Measurements from ENCODE around the gene WDR47.
"Not testable (repeated sequence)": the region's sequence is repeated elsewhere in the genome, so short reads cannot be mapped to it uniquely, and the experiment has no call there.

WDR47 gene

DNA sequence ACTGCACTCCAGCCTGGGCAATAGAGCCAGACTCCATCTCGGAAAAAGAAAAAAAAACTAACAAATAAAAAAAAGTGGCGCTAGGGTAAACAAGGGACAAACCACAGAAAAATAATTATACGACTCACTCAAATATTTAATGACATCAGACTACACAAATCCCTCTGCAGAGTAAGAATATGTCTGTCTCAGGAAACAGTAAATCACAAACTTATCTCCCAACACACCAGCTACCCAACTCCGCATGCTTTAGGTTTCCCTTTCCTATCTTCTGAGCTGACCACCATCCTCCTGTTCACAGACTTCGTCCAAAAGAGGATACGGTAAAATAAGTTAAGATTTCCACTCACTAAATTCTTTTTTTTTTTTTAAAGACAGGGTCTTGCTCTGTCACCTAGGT, 16.2 kb downstream of the WDR47 start:
- ATAC-seq (no peak), DNase-seq (no peak)
- H3K27me3 Mint-ChIP-seq, result no peaks in the 10 kb centered on the region
- H3K4me1 Mint-ChIP-seq, result no peaks in the 10 kb centered on the region
- H3K4me3 Mint-ChIP-seq, result no peak overlapping the region
- H3K27ac Mint-ChIP-seq, result no peak overlapping the region
- H3K9me3 Mint-ChIP-seq, result no peaks in the 10 kb centered on the region

DNA sequence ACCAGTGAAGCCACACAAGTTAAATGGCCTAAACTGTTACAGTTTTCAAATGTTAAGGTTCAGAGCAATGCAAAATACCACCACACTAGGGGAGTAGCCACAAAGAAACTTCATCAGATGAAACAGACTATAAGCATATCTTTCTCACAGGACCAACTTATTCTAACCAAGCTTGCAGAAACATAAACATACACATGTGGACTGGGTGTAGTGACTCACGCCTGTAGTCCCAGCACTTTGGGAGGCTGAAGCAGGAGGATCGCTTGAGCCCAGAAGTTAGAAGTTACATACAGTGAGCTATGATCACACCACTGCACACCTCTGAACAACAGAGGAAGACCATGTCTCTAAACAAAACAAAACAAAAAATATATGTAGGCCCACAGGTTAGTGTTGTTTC, 17.3 kb downstream of the WDR47 start:
- ATAC-seq (no peak), DNase-seq (no peak)
- no peaks in the 10 kb centered on the region for H3K4me1 Mint-ChIP-seq
- no peaks in the 10 kb centered on the region for H3K9me3 Mint-ChIP-seq
- no peak overlapping the region for H3K27ac Mint-ChIP-seq
- H3K4me3 Mint-ChIP-seq, result no peak overlapping the region
- no peaks in the 10 kb centered on the region for H3K27me3 Mint-ChIP-seq

DNA sequence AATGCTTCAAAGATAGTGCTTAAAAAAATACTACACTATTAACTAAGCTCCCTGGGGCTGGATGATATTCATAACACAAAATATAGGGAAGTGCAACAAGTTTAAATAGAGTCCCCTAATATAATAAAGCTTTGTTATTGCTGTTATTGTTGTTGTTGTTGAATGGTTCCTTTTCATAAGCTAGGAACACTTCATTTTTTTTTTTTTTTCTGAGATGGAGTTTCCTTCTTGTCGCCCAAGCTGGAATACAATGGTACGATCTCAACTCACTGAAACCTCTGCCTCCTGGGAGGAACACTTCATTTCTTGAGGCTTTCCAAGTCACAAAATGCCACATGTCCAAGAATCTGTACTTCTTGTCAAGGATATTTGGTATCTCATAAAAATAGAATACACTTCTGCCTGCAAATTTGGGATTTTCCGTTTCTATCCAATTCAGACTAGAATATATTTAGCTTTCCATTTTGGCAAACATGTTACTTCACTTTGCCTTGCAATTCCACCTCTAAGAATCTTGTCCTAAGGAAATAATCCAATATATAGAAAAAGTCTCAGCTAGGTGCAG, 21.1 kb downstream of the WDR47 start:
- H3K27me3 Mint-ChIP-seq, result no peaks in the 10 kb centered on the region
- no peak for DNase-seq
- H3K27ac Mint-ChIP-seq, result no peak overlapping the region

DNA sequence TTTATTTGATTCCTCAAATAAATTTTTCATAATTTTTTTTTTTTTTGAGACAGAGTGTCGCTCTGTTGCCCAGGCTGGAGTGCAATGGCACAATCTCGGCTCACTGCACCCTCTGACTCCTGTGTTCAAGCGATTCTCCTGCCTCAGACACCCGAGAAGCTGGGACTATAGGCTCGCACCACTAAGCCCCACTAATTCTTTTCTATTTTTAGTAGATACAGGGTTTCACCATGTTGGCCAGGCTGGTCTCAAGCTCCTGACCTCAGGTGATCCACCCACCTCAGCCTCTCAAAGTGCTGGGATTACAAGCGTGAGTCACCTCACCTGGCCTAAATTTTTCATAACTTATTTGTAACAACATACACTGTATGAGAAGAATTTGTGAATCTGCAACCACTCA, 24.2 kb downstream of the WDR47 start:
- not testable (repeated sequence) for H3K9me3 Mint-ChIP-seq

More for the DNA sequence above, 21.1 kb downstream of the WDR47 start:
- Mint-ChIP-seq H3K4me1 (no peaks in the 10 kb centered on the region), H3K4me3 (no peak overlapping the region), H3K9me3 (no peaks in the 10 kb centered on the region)
- ATAC-seq, result no peak

DNA sequence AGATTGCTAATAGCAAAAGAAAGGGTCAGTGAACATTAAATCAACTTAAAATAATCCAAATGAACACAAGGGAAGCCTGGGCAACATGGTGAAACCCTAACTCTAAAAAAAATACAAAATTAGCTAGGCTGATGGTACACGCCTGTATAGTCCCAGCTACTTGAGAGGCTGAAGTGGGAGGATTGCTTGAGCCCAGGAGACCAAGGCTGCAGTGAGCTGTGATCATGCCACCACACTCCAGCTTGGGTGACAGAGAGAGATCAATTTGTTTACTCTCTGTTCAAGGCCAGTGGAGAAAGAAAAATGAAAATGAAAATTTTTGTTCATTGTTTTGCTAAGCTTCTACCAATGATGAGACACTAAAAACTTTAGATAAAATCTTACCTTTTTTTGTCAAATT, 24.8 kb downstream of the WDR47 start:
- Mint-ChIP-seq H3K4me3 (no peak overlapping the region), H3K27ac (no peak overlapping the region), H3K4me1 (no peaks in the 10 kb centered on the region), H3K27me3 (no peaks in the 10 kb centered on the region), H3K9me3 (no peaks in the 10 kb centered on the region)
- DNase-seq, result no peak
- ATAC-seq, result no peak

More for the DNA sequence above, 24.2 kb downstream of the WDR47 start:
- H3K4me1 Mint-ChIP-seq, H3K4me3 Mint-ChIP-seq, H3K27me3 Mint-ChIP-seq, DNase-seq, ATAC-seq: not testable (repeated sequence)
- peak overlapping the region in 1 of 2 donors; percentile 12 for H3K27ac Mint-ChIP-seq

DNA sequence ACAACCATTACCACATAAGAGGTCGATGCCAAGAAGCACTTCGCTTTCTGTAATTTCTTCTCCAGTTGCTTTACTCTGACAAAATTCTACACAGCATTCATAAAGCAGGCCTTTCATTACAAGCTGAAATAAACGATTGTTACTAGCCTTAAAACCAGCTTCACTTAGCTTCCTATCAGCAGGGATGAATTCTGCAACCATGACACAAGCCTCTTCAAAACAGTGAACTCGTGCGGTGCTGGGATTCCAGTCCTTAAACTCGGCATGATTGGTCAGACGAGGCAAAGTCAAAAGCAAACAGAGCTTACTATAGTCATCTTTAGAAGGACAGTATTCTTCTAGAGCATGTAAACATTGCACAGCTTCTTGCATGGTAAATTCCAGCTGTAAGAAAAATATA, 30.6 kb downstream of the WDR47 start:
- no peaks in the 10 kb centered on the region for H3K4me1 Mint-ChIP-seq
- H3K27ac Mint-ChIP-seq, result no peak overlapping the region
- ATAC-seq (no peak), DNase-seq (no peak)
- no peaks in the 10 kb centered on the region for H3K27me3 Mint-ChIP-seq
- H3K4me3 Mint-ChIP-seq, result no peak overlapping the region
- no peaks in the 10 kb centered on the region for H3K9me3 Mint-ChIP-seq

DNA sequence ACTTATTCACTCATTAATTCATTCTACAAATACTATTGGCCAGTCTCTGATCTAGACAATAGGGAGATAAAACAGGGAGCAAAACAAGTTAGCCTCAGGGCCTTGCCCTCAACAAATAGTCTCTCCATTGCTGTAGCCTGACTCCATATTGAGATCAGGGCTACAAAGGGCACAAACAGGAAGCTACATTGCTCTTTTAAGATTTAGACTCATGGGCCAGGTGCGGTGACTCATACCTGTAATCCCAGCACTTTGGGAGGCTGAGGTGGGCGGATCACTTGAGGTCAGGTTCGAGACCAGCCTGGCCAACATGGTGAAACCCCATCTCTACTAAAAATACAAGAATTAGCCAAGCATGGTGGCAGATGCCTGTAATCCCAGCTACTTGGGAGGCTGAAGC, 45.3 kb downstream of the WDR47 start:
- peaks cover 13 to 18% of the 10 kb centered on the region in 2 donors for H3K9me3 Mint-ChIP-seq
- DNase-seq, result peak; percentile 16 to 50
- H3K4me3 Mint-ChIP-seq, H3K27me3 Mint-ChIP-seq: not testable (repeated sequence)
- H3K4me1 Mint-ChIP-seq, result peaks cover 12% of the 10 kb centered on the region
- peak; percentile 80 for ATAC-seq
- H3K27ac Mint-ChIP-seq, result peak overlapping the region in 1 of 2 donors; percentile 6

DNA sequence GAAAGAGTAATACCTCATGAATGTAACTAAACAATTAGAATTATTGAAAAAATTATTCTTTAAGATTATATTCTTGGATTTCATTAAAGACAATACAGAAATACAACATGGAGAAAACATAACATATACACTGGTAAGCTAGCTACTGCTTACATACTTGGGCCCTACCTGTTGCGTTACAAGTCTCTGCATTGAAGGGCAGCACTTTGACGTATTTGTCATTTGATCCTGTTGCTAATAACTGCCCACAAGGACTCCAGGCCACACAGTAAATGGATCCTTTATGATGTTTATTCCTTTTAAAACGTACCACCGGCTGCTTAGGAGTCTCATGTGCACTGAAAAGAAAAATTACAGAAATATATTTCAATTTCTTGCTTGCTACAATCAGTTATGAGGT, 58.8 kb downstream of the WDR47 start:
- no peaks in the 10 kb centered on the region for H3K9me3 Mint-ChIP-seq
- no peak overlapping the region for H3K4me3 Mint-ChIP-seq
- H3K27ac Mint-ChIP-seq, result no peak overlapping the region
- H3K4me1 Mint-ChIP-seq, result no peaks in the 10 kb centered on the region
- no peaks in the 10 kb centered on the region for H3K27me3 Mint-ChIP-seq
- DNase-seq (no peak), ATAC-seq (no peak)

DNA sequence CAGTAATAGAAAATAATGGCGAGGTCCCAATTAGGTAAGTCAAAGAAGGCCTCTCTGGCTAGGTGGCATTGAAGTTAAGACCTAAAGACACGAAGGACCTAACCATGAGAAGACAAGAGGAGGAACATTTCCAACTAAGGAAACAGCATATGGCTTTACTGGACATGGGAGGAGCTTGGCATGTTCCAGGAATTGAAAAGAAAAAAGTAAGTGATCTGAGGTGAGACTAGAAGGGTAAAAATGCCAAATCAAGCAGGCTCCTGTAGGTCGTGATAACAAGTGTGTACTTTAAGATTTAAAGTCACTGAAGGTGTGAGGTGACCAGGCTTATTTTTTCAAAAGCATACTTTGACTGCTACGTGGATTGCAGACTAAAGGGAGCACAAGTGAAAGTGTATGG, 65.2 kb downstream of the WDR47 start:
- Mint-ChIP-seq H3K27me3 (no peaks in the 10 kb centered on the region), H3K4me3 (no peak overlapping the region), H3K4me1 (no peaks in the 10 kb centered on the region), H3K27ac (no peak overlapping the region), H3K9me3 (no peaks in the 10 kb centered on the region)
- DNase-seq (no peak), ATAC-seq (no peak)

DNA sequence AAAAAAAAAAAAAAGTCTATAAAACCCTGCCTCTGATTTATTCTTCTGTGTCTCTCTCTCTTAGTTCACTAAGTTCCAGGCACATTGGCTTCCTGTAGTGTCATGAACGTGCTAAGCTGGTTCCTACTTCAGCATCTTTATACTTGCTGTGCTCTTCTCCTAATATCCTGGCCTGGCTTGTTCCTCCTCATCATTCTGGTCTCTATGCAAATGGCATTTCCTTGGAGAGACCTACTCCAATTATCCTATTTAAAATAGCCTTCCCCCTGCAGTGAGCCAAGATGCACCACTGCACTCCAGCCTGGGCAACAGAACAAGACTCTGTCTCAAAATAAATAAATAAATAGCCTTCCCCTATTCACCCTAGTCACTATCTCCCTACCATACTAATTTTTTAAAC, 69.0 kb downstream of the WDR47 start:
- Mint-ChIP-seq H3K4me1 (no peaks in the 10 kb centered on the region), H3K27ac (no peak overlapping the region)
- no peak for ATAC-seq

DNA sequence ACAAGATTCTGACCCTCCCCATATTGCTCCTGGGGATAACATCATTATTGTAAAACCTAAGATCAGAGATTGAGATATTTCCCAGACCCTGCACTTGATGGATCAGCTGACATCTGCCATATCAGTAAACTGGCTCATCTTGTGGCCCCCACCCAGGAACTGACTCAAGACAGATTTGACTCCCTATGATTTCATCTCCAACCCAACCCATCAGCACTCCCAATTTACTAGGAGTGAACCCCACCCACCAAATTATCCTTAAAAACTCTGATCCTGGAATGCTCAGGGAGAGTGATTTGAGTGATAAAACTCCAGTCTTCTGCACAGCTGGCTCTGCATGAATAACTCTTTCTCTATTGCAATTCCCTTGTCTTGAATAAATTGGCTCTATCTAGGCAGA, 72.6 kb downstream of the WDR47 start:
- H3K27me3 Mint-ChIP-seq, result no peaks in the 10 kb centered on the region
- H3K4me3 Mint-ChIP-seq, result no peak overlapping the region
- H3K4me1 Mint-ChIP-seq, result no peaks in the 10 kb centered on the region
- no peaks in the 10 kb centered on the region for H3K9me3 Mint-ChIP-seq
- DNase-seq (no peak), ATAC-seq (no peak)
- no peak overlapping the region for H3K27ac Mint-ChIP-seq

More for the DNA sequence above, 69.0 kb downstream of the WDR47 start:
- DNase-seq, result no peak
- H3K9me3 Mint-ChIP-seq, result no peaks in the 10 kb centered on the region
- no peak overlapping the region for H3K4me3 Mint-ChIP-seq
- H3K27me3 Mint-ChIP-seq, result no peaks in the 10 kb centered on the region

DNA sequence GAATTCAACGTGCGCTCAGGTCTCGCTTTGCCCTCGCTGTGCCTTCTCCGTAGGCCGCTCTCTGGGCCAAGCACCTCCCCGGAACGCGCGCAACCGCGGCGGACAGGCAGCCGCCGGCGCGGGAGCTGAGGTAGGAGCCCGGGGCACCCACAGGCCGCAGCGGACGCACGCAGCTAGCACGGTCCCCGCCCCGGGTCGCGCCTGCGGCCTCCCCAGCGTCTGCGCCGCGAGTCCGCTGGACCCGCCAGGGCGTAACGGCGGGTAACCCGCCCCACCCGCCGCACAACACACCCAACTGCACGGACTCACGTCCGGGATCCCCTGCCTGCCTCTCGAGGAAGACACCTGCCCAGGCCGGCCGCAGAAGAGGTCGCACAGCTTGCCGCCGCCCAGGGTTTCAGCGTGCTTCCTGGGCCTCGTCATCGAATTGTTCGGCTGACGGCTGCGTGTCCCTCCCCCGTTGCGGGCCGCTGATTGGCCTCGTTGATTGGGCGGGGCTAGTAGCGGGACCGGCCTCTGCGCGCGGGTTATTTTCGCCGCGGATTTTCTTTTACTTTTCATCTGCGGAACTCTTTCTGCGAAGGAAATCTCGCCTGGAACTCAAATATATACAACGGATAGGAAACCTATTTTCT, 78.7 kb downstream of the WDR47 start, which contains the start of gene CLCC1:
TSS of gene CLCC1 (minus strand) at position 433 of the 635 bp plus-strand sequence. CDS start 13,047 bp downstream, outside the sequence.
- H3K4me3 Mint-ChIP-seq, result peak within 1 kb of the TSS; percentile 86 to 94
- peaks cover 29% of the 10 kb centered on the region for H3K4me1 Mint-ChIP-seq
- peak; percentile 97 for ATAC-seq
- H3K9me3 Mint-ChIP-seq, result no peaks in the 10 kb centered on the region
- peak; percentile 89 to 93 for DNase-seq
- peaks cover 6% of the 10 kb centered on the region for H3K27me3 Mint-ChIP-seq
- H3K27ac Mint-ChIP-seq, result peak within 1 kb of the TSS; percentile 90 to 95

DNA sequence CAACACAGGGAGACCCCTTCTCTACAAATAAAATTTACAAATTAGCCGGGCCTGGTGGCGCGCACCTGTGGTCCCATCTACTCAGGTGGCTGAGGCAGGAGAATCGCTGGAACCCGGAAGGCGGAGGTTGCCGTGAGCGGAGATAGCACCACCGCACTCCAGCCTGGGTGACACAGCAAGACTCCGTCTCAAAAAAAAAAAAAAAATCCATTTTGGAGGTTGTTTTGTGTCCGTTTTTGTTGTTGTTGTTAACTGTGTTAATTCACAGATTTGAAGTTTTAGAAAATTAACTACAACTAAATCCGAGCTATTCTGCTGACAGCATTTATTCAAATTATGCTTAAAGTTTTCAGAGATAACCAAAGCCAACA, 79.2 kb downstream of the WDR47 start:
- DNase-seq (peak; percentile 14 to 40), ATAC-seq (peak; percentile 46)
- peak overlapping the region; percentile 52 to 90 for H3K27ac Mint-ChIP-seq

DNA sequence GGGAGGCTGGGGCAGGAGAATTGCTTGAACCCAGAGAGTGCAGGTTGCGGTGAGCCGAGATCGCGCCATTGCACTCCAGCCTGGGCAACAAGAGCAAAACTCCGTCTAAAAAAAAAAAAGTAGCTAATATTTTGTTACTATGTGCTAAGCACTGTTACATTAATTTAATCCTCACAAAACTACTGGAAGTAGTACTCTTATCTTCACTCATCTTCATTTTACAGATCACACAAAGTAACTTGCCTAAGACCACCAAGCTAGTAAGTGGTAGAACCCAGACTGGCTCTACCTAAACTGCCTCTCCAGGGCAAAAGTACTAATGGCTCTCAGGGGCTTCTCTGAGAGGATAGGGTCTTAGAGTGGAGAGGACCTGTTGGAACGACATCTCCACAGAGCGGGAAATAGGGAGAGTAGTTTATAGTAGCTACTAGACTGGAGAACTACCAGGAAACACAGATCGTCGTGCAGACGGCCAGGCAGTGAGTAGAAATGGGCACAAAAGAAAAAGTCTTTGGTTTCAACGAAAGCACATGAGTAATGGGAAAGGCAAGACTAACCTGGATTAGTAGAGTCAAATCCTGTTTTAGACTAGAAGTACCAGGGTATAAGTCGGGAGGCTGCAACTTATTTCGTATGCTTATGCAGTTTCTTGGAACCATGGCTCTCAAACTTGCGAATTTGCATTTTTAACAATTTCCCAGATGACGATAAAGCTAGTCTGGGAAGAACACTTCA, 80.0 kb downstream of the WDR47 start:
- Mint-ChIP-seq H3K9me3 (no peaks in the 10 kb centered on the region), H3K27me3 (peaks cover 13% of the 10 kb centered on the region), H3K27ac (peak overlapping the region in 1 of 2 donors; percentile 52), H3K4me3 (peak overlapping the region; percentile 86 to 94), H3K4me1 (peaks cover 41% of the 10 kb centered on the region)
- ATAC-seq, result no peak
- DNase-seq, result no peak

More for the DNA sequence above, 79.2 kb downstream of the WDR47 start:
- H3K9me3 Mint-ChIP-seq, result no peaks in the 10 kb centered on the region
- peak overlapping the region; percentile 86 to 94 for H3K4me3 Mint-ChIP-seq
- H3K4me1 Mint-ChIP-seq, result peaks cover 33% of the 10 kb centered on the region
- peaks cover 10% of the 10 kb centered on the region for H3K27me3 Mint-ChIP-seq

DNA sequence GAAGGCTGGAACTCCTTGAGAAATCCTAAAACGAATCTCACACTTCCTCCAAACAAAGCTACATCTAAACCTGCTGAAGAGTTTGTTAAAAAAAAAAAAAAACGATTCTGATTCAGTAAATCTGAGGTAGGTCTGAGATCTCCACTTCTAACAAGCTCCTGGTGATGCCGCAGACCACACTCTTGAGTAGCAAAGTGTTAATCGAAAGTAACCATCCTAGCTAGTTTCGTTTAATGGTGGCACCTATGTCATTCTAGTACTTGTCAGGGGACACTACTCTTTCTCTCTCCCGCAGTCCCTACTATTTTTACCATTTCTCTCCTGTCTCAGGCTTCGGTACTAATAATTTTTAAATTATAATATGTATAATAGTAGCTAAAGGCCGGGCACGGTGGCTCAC, 80.7 kb downstream of the WDR47 start:
- Mint-ChIP-seq H3K4me1 (peaks cover 48% of the 10 kb centered on the region), H3K4me3 (no peak overlapping the region), H3K9me3 (peaks cover 0 to 3% of the 10 kb centered on the region in 2 donors), H3K27me3 (peaks cover 13% of the 10 kb centered on the region), H3K27ac (no peak overlapping the region)
- DNase-seq, result no peak
- no peak for ATAC-seq

DNA sequence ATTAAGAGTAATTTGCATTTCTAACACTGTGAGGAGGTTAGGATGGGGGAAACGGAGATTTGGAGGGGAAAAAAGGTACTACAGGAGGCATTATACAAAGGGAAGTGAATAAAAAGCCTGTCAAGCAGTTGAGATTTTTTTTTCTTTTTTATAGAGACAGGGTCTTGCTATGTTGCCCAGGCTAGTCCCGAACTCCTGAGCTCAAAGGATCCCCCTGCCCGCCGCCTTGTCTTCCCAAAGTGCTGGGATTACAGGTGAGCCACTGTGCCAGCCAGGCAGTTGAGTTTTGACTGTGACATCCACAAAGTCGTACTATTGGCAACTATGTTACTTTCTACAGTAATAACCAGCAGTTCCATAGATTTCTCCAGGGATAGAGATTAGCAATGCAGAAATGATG, 81.2 kb downstream of the WDR47 start:
- ATAC-seq (no peak), DNase-seq (no peak)
- Mint-ChIP-seq H3K4me1 (peaks cover 52% of the 10 kb centered on the region), H3K27me3 (peaks cover 13% of the 10 kb centered on the region), H3K4me3 (no peak overlapping the region), H3K9me3 (peaks cover 0 to 6% of the 10 kb centered on the region in 2 donors), H3K27ac (no peak overlapping the region)
